Neural cell (in vitro differentiated cells): Measurements from ENCODE around the gene SAP30BP.

Experiments used
- CTCF ChIP-seq: fragments of 450-650 bp; IDR thresholded peaks from 2 replicates; pipeline ENCODE4 v1.5.1; 2014; ENCODE audit warnings: antibody characterized with exemption, mild to moderate bottlenecking, moderate library complexity; ENCODE audit not compliant: poor library complexity, severe bottlenecking
- EP300 ChIP-seq: fragments of 450-650 bp; conservative IDR thresholded peaks from 2 replicates; pipeline ENCODE4 v1.6.1; 2014; ENCODE audit warnings: antibody characterized with exemption, mild to moderate bottlenecking, moderate library complexity; ENCODE audit not compliant: poor library complexity, severe bottlenecking
- EZH2 ChIP-seq: fragments of 200-600, 300-800 bp; shearing (Covaris generic), sonication (generic); IDR thresholded peaks from 2 replicates; pipeline ENCODE4 v1.6.1; 2014; ENCODE audit warnings: antibody characterized with exemption, low read length, borderline replicate concordance, mild to moderate bottlenecking; ENCODE audit not compliant: insufficient read depth, poor library complexity, severe bottlenecking
- POLR2AphosphoS5 ChIP-seq: IDR thresholded peaks from 2 replicates; pipeline ENCODE4 v1.6.1; 2012
- REST ChIP-seq: IDR thresholded peaks from 2 replicates; pipeline ENCODE4 v1.6.1; 2012; ENCODE audit warnings: borderline replicate concordance

- TF ChIP-seq POLR2AphosphoS5 = no peak
- no peak for TF ChIP-seq CTCF
- TF ChIP-seq EZH2 = no peak
- TF ChIP-seq REST = no peak
- no peak for TF ChIP-seq EP300
Observed at GRCh38 chr17:75629157-75629556, 38.0 kb upstream of the SAP30BP start.
